SKM-1 (cell line): ENCODE results near the gene MIB2.
"Not testable (repeated sequence)": the region's sequence is repeated elsewhere in the genome, so short reads cannot be mapped to it uniquely, and the experiment has no call there.

Experiments used
- DNase-seq: peaks from one replicate; lab custom pipeline; 2025; ENCODE audit not compliant: unreplicated experiment; lab: John Stamatoyannopoulos, UW

Gene MIB2

GRCh38 chr1:1626207-1627141 is 11.2 kb downstream of the MIB2 start:
- DNase-seq: no peak

GRCh38 chr1:1627261-1627828 is 12.0 kb downstream of the MIB2 start:
- DNase-seq: no peak

GRCh38 chr1:1627829-1628753 is 12.8 kb downstream of the MIB2 start:
- no peak for DNase-seq

- DNase-seq: no peak
Observed at GRCh38 chr1:1628754-1629429, 13.6 kb downstream of the MIB2 start.

- DNase-seq: no peak
Observed at GRCh38 chr1:1629430-1630190, 14.3 kb downstream of the MIB2 start.

- DNase-seq: no peak
Observed at GRCh38 chr1:1630191-1630964, 15.1 kb downstream of the MIB2 start.

GRCh38 chr1:1630965-1631781 is 15.9 kb downstream of the MIB2 start:
- DNase-seq: no peak

GRCh38 chr1:1631782-1632420 is 16.6 kb downstream of the MIB2 start, which contains the start of gene MMP23B:
TSS of gene MMP23B (plus strand) at chr1:1632173. CDS start at chr1:1632219, 46 bp downstream.
- no peak for DNase-seq

- not testable (repeated sequence) for DNase-seq
Observed at GRCh38 chr1:1633409-1633808, 18.1 kb downstream of the MIB2 start.

- not testable (repeated sequence) for DNase-seq
Observed at GRCh38 chr1:1634613-1635012, 19.3 kb downstream of the MIB2 start.

GRCh38 chr1:1636621-1637478 is 21.6 kb downstream of the MIB2 start:
- not testable (repeated sequence) for DNase-seq

- not testable (repeated sequence) for DNase-seq
Observed at GRCh38 chr1:1637479-1637875, 22.2 kb downstream of the MIB2 start.

GRCh38 chr1:1638528-1638927 is 23.2 kb downstream of the MIB2 start:
- not testable (repeated sequence) for DNase-seq

- not testable (repeated sequence) for DNase-seq
Observed at GRCh38 chr1:1639368-1639767, 24.1 kb downstream of the MIB2 start.

GRCh38 chr1:1640081-1640480 is 24.8 kb downstream of the MIB2 start:
- DNase-seq: not testable (repeated sequence)

GRCh38 chr1:1640711-1641461 is 25.6 kb downstream of the MIB2 start:
- not testable (repeated sequence) for DNase-seq
